GM19099 (cell line): Measurements from ENCODE around the gene SIGLEC7.

Source experiments
- POLR2A ChIP-seq: IDR thresholded peaks from 3 replicates; pipeline ENCODE4 v1.6.1; 2011; ENCODE audit warnings: low read depth; ENCODE audit not compliant: insufficient read length; ENCODE audit errors: extremely low read depth

SIGLEC7 gene

DNA sequence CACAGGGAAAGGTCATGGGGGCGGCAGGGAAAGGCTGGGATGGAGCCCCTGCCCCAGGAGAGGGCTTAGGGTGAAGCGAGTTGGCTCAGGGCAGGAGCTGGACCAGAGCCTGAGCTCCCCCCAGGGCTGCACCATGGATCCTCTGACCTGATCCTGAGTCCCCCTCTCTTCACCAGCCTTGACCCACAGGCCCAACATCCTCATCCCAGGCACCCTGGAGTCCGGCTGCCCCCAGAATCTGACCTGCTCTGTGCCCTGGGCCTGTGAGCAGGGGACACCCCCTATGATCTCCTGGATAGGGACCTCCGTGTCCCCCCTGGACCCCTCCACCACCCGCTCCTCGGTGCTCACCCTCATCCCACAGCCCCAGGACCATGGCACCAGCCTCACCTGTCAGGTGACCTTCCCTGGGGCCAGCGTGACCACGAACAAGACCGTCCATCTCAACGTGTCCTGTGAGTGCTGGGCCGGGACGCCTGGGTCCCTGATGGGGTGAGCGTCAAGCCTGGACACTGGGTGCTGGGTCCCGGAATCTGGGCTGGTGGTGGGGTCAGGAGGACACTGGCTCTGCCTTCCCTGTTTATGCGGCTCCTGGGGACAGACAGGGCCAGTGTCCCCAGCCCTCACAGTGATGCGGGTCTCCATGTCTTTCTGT lies 16.6 kb upstream of the SIGLEC7 start:
- TF ChIP-seq POLR2A: no peak

DNA sequence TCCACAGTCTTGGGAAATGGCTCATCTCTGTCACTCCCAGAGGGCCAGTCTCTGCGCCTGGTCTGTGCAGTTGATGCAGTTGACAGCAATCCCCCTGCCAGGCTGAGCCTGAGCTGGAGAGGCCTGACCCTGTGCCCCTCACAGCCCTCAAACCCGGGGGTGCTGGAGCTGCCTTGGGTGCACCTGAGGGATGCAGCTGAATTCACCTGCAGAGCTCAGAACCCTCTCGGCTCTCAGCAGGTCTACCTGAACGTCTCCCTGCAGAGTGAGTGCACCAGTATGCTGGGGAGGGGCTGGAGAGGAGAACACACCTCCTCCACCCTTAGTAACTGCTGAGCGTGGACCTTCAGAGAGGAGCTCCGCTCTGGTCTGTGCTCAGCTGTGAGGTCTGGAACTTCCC lies 15.1 kb upstream of the SIGLEC7 start:
- TF ChIP-seq POLR2A: no peak

DNA sequence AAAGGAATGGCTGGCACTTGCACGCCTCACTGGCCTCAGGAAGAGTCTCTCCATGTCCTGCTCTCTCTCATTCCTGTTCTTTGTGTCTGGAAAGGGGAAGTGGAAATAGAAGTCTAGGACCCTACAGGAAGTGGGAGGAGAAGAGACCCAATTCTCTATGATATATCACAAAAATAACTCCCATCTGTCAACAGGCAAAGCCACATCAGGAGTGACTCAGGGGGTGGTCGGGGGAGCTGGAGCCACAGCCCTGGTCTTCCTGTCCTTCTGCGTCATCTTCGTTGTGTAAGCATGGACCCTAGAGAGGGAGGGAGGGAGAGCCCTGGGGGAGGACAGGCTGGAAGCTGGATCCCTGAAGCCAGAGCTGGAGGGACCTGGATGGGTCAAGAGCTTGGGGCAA lies 14.3 kb upstream of the SIGLEC7 start:
- no peak for TF ChIP-seq POLR2A

DNA sequence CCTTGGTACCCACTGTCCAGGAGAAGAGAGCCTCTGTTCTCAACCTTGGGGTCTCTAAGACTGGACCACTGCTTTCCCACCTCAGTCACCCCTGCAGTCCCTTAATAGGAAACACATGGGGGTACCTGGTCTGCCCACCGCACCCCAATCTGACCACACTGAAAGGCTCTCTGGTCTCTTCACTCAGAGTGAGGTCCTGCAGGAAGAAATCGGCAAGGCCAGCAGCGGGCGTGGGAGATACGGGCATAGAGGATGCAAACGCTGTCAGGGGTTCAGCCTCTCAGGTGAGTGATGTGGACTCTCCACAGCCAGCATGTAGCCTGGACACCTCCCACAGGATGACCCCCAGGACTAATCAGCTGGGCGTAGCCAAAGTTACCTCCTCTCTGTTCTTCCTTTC lies 13.9 kb upstream of the SIGLEC7 start:
- no peak for TF ChIP-seq POLR2A

DNA sequence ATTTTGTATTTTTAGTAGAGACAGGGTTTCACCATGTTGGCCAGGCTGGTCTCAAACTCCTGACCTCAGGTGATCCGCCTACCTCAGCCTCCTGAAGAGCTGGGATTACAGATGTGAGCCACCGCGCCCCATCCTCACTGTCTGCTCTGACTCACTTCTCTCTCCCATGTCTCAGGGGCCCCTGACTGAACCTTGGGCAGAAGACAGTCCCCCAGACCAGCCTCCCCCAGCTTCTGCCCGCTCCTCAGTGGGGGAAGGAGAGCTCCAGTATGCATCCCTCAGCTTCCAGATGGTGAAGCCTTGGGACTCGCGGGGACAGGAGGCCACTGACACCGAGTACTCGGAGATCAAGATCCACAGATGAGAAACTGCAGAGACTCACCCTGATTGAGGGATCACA lies 12.4 kb upstream of the SIGLEC7 start:
- TF ChIP-seq POLR2A: no peak

DNA sequence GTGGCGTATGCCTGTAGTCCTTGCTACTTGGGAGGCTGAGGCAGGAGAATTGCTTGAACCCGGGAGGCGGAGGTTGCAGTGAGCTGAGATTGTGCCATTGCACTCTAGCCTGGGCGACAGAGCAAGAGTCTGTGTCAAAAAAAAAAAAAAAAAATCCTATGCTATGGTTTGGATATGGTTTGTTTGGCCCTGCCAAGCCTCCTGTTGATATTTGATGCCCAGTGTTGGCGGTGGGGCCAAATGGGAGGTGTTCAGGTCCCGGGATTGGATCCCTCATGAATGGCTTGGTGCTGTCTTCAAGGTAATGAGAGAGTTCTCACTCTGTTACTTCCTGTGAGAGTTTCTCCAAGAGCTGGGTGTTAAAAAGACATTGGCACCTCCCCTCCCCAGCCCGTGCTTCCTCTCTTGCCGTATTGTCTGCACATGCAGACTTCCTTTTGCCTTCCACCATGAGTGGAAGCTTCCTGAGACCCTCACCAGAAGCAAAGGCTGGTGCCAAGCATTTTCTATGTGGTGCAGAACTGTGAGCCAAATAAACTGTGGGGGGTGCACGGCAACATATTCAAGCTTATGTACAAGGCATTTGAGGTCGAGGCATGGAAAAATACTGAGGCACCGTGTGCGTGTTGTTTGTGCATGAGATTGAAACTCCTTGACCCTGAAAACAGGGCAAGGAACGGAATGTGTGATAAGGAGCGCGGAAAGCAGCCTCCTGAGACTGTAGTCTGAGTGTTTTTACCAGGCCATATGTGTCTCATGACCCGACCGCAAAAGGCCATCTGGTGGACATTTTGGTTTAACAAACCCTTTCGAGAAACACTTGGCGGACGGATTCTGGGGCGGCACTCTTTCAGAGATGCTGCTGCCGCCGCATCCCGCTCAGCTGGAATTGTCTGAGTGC lies 10.1 kb upstream of the SIGLEC7 start:
- TF ChIP-seq POLR2A: no peak

DNA sequence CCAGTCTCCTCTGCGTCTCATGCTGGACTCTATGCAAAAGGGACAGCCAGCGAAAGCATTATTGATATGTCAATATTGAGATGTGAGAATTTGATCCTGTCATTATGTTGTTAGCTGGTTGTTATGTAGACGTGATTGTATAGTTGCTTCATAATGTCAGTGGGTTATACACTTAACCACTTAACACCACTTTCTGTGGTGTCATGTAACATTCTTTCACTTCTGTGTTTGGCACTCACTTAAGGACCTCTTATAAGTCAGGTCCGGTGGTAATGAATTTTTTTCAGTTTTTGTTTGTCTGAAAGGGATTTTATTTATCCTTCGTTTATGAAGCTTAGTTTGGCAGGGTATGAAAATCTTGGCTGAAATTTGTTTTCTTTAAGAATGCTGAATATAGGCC lies 7.1 kb upstream of the SIGLEC7 start:
- no peak for TF ChIP-seq POLR2A

DNA sequence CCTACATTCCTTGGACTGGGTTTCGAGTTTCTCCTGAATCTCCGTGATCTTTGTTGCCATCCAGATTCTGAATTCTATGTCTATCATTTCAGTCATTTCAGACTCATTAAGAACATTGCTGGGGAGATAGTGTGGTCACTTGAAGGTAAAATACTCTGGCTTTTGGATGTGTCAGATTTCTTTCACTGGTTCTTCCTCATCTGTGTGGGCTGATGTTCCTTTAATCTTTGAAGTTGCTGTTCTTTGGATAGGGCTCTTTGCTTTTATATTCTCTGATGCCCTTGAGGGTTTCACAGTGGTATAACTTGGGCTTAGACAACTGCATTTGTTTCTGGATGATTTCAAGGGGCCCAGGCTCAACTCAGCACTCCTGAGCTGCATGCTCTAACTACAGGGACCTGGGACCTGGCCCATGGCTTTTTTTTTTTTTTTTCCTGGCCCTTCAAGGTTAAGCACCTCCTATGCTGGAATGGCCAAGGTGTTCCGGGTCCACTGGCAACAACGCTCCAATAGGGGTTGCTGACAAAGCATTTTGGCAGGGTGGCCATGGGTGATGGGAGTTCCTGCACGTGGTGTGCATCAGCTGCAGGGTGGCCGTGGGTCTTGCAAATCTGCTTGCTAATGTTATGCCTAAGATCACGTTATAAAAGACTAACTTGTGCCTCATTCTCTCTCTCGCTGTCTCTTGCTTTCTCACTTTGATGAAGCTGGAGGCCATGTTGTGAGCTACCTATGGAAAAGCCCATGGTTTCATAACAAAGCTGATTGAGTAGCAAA lies 5.9 kb upstream of the SIGLEC7 start:
- TF ChIP-seq POLR2A: no peak

DNA sequence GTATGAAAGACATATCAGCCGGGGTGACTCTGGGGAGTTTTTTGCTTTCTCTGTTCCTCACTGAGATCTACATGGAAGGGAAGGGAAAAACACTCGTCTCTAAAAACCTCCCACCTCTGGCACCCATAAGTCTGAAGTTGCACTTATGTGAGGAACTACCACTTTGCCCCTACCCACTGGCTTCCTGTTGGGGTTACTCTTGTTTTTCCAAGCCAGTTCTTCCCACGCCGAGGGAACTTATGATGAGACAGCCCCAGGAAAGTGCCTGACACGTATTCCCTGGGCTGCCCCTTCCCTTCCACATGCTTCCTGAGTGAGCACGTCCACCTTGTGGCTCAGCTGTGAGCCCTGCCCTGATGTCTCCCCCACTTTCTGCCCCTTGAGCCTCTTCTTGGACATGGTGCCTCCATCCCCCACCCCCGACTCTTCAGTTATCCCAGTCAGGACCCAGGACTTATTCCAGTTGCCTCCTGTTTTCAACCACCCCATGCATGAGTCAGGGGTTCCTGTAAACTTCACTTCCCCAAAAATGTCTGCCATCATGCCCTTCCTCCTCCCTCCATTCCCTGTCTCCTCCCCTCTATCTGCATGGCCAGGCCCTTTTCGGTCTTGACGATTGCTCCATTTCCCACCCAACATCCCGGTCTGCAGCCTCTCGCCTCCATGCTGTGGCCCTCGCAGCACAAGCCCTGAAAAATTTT lies 5.1 kb upstream of the SIGLEC7 start:
- TF ChIP-seq POLR2A: no peak

DNA sequence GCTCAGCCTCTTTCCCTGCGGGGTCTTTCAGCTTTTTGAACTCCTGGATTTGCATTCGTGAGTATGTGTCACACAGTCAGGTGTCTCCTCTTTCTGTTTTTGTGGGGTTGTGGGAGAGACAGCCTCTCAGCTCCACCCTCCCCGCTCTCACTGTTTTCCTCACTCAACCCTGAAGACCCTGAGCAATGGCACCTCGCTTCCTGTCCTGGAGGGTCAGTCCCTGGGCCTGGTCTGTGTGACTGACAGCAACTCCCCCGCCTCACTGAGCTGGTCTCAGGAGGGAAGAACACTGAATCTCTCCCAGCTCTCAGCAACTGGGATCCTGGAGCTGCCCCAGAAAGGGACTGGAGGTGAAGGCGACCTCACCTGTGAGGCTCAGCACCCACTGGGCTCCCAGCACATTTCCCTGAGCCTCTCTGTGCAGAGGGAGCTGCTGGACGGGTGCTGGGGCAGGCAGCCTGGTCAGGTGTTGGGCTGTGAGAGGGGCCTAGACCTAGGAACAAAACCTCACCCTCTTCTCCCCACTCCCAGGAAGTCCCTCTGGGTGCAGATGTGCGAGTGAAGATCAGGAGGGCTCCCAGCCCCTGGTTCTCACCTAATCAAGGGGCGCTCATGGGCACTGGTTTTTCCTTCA lies 4.2 kb upstream of the SIGLEC7 start:
- TF ChIP-seq POLR2A: no peak

DNA sequence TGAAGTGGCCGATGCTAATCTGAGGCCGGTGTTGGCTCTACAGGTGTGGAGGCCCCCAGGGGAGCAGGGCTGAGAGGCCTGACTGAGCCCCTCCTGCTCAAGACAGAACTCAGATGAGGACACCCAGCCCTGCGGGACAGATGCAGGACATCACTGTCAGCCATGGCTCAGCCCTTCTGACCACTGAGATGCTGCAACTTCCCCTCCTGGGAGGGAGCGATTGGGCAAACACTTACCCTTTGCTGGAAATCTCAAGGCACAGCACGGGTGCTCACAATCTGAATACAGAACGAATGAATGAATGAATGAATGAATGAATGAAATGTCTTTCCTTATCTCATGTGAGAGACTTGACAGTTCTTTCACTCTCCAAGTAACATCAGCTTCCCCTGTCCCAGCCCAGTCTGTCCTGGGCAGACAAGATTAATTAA lies 3.5 kb upstream of the SIGLEC7 start:
- TF ChIP-seq POLR2A: no peak

DNA sequence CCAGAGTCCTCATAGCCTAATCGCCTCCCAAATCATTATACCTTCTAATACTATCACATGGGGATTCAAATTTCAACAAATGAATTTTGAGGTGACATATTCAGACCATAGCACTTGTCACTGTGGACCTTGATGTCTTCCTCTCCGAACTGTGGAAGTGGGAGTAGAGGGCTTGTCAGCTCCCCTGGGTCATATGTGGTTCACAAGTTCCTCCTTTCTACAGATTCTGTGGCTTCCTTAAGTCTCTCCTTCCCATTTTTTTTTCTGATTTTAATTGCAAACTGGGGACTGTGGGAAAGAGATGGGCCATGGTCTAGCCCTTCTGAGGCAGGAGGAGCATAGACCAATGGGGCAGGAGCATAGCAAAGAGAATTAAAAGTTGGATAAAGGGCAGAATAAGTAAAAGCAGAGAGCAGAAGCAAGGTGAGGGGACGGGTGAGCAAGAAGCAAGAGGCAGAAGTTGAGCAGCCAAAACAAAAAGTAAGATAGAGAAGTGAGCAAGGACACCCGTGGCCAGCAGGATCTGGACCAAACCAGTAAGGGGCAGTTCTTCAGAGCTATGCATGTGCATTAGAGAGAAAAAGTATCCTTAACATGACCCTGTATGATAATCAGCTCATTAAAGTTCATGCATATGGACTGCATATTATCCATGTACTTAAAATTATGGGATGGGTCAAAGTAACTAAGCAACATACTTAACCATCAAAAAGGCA lies 2.6 kb upstream of the SIGLEC7 start:
- no peak for TF ChIP-seq POLR2A

DNA sequence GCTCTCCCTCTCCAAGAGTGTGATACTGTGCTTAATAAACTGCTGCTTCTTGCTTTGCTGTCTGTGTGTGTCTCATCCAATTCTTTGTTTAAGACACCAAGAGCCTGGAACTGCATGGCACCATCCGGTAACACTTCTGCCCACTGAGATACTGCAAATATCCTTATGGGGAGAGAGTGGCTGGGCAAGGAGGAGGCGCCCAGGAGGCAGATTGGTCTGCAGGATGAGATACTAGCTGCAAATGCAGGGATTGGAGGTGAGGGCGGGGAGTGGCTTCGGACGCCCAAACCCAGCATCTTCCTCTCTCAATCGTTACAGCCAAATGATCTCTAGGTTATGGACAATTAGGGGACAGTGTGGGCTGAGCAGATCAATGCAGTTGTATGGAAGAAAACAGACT lies 1.7 kb upstream of the SIGLEC7 start:
- no peak for TF ChIP-seq POLR2A

DNA sequence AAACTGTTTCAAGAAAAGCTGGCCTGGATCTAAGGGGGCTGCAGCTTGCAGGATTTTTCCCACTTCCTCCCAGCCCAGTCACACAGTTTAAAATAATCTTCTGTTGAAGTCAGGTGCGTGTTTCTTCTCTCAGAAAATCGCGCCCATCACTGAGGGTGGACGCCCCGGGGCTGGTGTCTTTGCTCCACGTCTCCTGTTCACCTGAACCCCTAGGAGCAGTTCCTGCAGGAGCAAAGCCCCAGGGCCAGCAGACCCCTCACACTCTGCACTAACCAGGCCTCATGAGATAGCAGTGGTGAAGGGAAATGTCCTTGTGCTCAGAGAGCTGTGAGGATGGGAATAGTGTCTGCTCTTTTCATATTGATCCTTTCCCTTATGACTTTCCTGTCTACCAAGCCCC lies 920 bp upstream of the SIGLEC7 start:
- TF ChIP-seq POLR2A: no peak
